H1 (cell line): ENCODE results near the gene P2RY8.

Experiments used
- ATF3 ChIP-seq: IDR thresholded peaks from 2 replicates; pipeline ENCODE4 v1.6.1; 2011; ENCODE audit warnings: low read depth, mild to moderate bottlenecking, low read length; ENCODE audit not compliant: insufficient read depth
- BRCA1 ChIP-seq: IDR thresholded peaks from 2 replicates; pipeline ENCODE4 v1.6.1; 2012; ENCODE audit warnings: low read depth, low read length, improper control_type of control experiment
- CEBPB ChIP-seq: IDR thresholded peaks from 2 replicates; pipeline ENCODE4 v1.6.1; 2012; ENCODE audit warnings: low read depth, low read length
- CTCF ChIP-seq, 3 experiments: IDR thresholded peaks; 1 replicate in 2 of 3; 2 replicates in 1 of 3; pipeline versions ENCODE4 v1.5.1 to v1.6.1; 2011; ENCODE audit warnings: low read length in 3 of 3, mild to moderate bottlenecking in 3 of 3, inconsistent platforms in 2 of 3, low read depth in 1 of 3, moderate library complexity in 1 of 3; ENCODE audit not compliant: insufficient read depth in 1 of 3; ENCODE audit errors: control extremely low read depth in 1 of 3
- MAX ChIP-seq: IDR thresholded peaks from 2 replicates; pipeline ENCODE4 v1.6.1; 2012; ENCODE audit warnings: inconsistent platforms
- POLR2A ChIP-seq, 2 experiments: IDR thresholded peaks; 1 replicate in 1 of 2; 2 replicates in 1 of 2; pipeline ENCODE4 v1.6.1; 2011; ENCODE audit warnings: low read depth in 2 of 2, low read length in 2 of 2, mild to moderate bottlenecking in 2 of 2; ENCODE audit errors: control extremely low read depth in 1 of 2
- POLR2AphosphoS5 ChIP-seq: IDR thresholded peaks from 2 replicates; pipeline ENCODE4 v1.6.1; 2011; ENCODE audit warnings: low read depth, low read length
- RAD21 ChIP-seq, 2 experiments: IDR thresholded peaks in 1 of 2; conservative IDR thresholded peaks in 1 of 2; 2 replicates each; pipeline ENCODE4 v1.6.1; 2011; ENCODE audit warnings: low read depth in 2 of 2, low read length in 2 of 2, improper control_type of control experiment in 1 of 2, inconsistent platforms in 1 of 2, mild to moderate bottlenecking in 1 of 2, moderate library complexity in 1 of 2
- RFX5 ChIP-seq: IDR thresholded peaks from 2 replicates; pipeline ENCODE4 v1.6.1; 2011; ENCODE audit warnings: low read depth, low read length, improper control_type of control experiment, borderline replicate concordance
- TAF1 ChIP-seq: IDR thresholded peaks from 2 replicates; pipeline ENCODE4 v1.6.1; 2011; ENCODE audit warnings: mild to moderate bottlenecking, low read depth, low read length

GRCh38 chrX:1516596-1517104 is 20.3 kb downstream of the P2RY8 start:
- no peak for TF ChIP-seq ATF3
- TF ChIP-seq CTCF (IDR thresholded peaks at IDR 0.05; ENCODE audit: control extremely low read depth in 1 of 3, insufficient read depth in 1 of 3, low read depth in 1 of 3, low read length in 3 of 3) = no peak
- TF ChIP-seq BRCA1 = no peak
- no peak for TF ChIP-seq CEBPB
- TF ChIP-seq RFX5 = no peak
- TF ChIP-seq MAX = no peak
- TF ChIP-seq POLR2AphosphoS5 = no peak
- no peak for TF ChIP-seq TAF1
- no peak for TF ChIP-seq RAD21 (IDR thresholded peaks at IDR 0.05 in 1 of 2, conservative IDR thresholded peaks at IDR 0.05 in 1 of 2; ENCODE audit: low read depth in 2 of 2, low read length in 2 of 2)
- no peak for TF ChIP-seq POLR2A (IDR thresholded peaks at IDR 0.05; ENCODE audit: control extremely low read depth in 1 of 2, low read depth in 2 of 2, low read length in 2 of 2)
